ENCODE measurements around the gene UCK1. TPM values are rescaled to one million over a fixed set of nuclear protein-coding genes. Genes with fewer than 3 reads are reported as not detected.
A peak's percentile ranks its signal among the peaks of the same experiment; 100 is the strongest.

UCK1 gene
- total RNA-seq, 2 experiments from 2014 or later = 26.1 to 29.6 TPM

GRCh38 chr9:131545003-131545785, 14.1 kb upstream of the UCK1 start, which contains the start of gene PRRT1B:
TSS of gene PRRT1B (plus strand) at chr9:131545523. CDS start at chr9:131545616, 93 bp downstream.
- Mint-ChIP-seq H3K4me3 (no peak within 1 kb of the TSS), H3K27me3 (peaks cover 55% of the 10 kb centered on the region), H3K4me1 (peaks cover 13% of the 10 kb centered on the region), H3K36me3 (peaks cover 25% of the 10 kb centered on the region), H3K9me3 (ENCODE audit: low read depth) (peaks cover 23% of the 10 kb centered on the region), H3K27ac (no peak within 1 kb of the TSS)
- DNase-seq = no peak
- no peak for ATAC-seq
- CTCF ChIA-PET = interaction anchor here (0.6 to 0.9 kb wide), 2 partner anchors 20 to 63 kb away, joined by 3 read pairs; no protein-coding TSS in a partner anchor

GRCh38 chr9:131543141-131543540, 12.1 kb upstream of the UCK1 start:
- ATAC-seq = no peak
- peaks cover 35% of the 10 kb centered on the region for H3K27me3 Mint-ChIP-seq
- no peak overlapping the region for H3K27ac Mint-ChIP-seq
- H3K9me3 Mint-ChIP-seq (ENCODE audit: low read depth) = peaks cover 16% of the 10 kb centered on the region
- DNase-seq = no peak
- peaks cover 23% of the 10 kb centered on the region for H3K4me1 Mint-ChIP-seq
- CTCF ChIA-PET = no interaction called here
- H3K4me3 Mint-ChIP-seq = no peak overlapping the region
- H3K36me3 Mint-ChIP-seq = peaks cover 18% of the 10 kb centered on the region

- peak overlapping the region; percentile 70 for H3K27ac Mint-ChIP-seq
- CTCF ChIA-PET = interaction anchor here (0.6 to 2.1 kb wide), 2 partner anchors 36 to 52 kb away, joined by 3 to 4 read pairs; no protein-coding TSS in a partner anchor
- ATAC-seq (peak; percentile 60), DNase-seq (peak; percentile 59)
- peaks cover 11% of the 10 kb centered on the region for H3K36me3 Mint-ChIP-seq
- H3K4me1 Mint-ChIP-seq = peaks cover 25% of the 10 kb centered on the region
- peaks cover 4% of the 10 kb centered on the region for H3K27me3 Mint-ChIP-seq
- H3K4me3 Mint-ChIP-seq = no peak overlapping the region
- peaks cover 15% of the 10 kb centered on the region for H3K9me3 Mint-ChIP-seq (ENCODE audit: low read depth)
These were observed 8.3 kb upstream of the UCK1 start for GRCh38 chr9:131539223-131539923.

- CTCF ChIA-PET = interaction anchor here (2.1 kb wide), 1 partner anchor 53 kb away, joined by 4 read pairs; no protein-coding TSS in a partner anchor
- Mint-ChIP-seq H3K27me3 (no peaks in the 10 kb centered on the region), H3K4me1 (peaks cover 26% of the 10 kb centered on the region), H3K9me3 (ENCODE audit: low read depth) (peaks cover 7% of the 10 kb centered on the region), H3K27ac (no peak overlapping the region), H3K4me3 (no peak overlapping the region), H3K36me3 (peaks cover 2% of the 10 kb centered on the region)
- DNase-seq (no peak), ATAC-seq (no peak)
These were observed 6.9 kb upstream of the UCK1 start for GRCh38 chr9:131537946-131538345.

GRCh38 chr9:131534721-131535237, 3.7 kb upstream of the UCK1 start:
- ATAC-seq = no peak
- H3K27ac Mint-ChIP-seq = peak overlapping the region; percentile 64

GRCh38 chr9:131530546-131530919, 530 bp downstream of the UCK1 start:
- Mint-ChIP-seq H3K4me3 (peak overlapping the region; percentile 77), H3K27ac (peak overlapping the region; percentile 65), H3K36me3 (peaks cover 21% of the 10 kb centered on the region), H3K27me3 (no peaks in the 10 kb centered on the region), H3K4me1 (peaks cover 21% of the 10 kb centered on the region), H3K9me3 (ENCODE audit: low read depth) (no peaks in the 10 kb centered on the region)
- peak; percentile 31 for ATAC-seq
- no peak for DNase-seq
- CTCF ChIA-PET = no interaction called here

More at GRCh38 chr9:131534721-131535237, 3.7 kb upstream of the UCK1 start:
- H3K36me3 Mint-ChIP-seq = no peaks in the 10 kb centered on the region
- H3K4me3 Mint-ChIP-seq = no peak overlapping the region
- no peaks in the 10 kb centered on the region for H3K27me3 Mint-ChIP-seq
- no peak for DNase-seq
- H3K4me1 Mint-ChIP-seq = peaks cover 27% of the 10 kb centered on the region
- CTCF ChIA-PET = interaction anchor here (1.1 to 1.3 kb wide), 2 partner anchors 50 to 221 kb away, joined by 3 read pairs; no protein-coding TSS in a partner anchor
- peaks cover 2% of the 10 kb centered on the region for H3K9me3 Mint-ChIP-seq (ENCODE audit: low read depth)

- H3K27ac Mint-ChIP-seq = peak overlapping the region; percentile 67
- CTCF ChIA-PET = no interaction called here
- DNase-seq = no peak
- ATAC-seq = no peak
- peak overlapping the region; percentile 77 for H3K4me3 Mint-ChIP-seq
- no peaks in the 10 kb centered on the region for H3K9me3 Mint-ChIP-seq (ENCODE audit: low read depth)
- H3K36me3 Mint-ChIP-seq = peaks cover 21% of the 10 kb centered on the region
- H3K27me3 Mint-ChIP-seq = no peaks in the 10 kb centered on the region
- peaks cover 16% of the 10 kb centered on the region for H3K4me1 Mint-ChIP-seq
These were observed 1.2 kb downstream of the UCK1 start for GRCh38 chr9:131529597-131530545.

DNA sequence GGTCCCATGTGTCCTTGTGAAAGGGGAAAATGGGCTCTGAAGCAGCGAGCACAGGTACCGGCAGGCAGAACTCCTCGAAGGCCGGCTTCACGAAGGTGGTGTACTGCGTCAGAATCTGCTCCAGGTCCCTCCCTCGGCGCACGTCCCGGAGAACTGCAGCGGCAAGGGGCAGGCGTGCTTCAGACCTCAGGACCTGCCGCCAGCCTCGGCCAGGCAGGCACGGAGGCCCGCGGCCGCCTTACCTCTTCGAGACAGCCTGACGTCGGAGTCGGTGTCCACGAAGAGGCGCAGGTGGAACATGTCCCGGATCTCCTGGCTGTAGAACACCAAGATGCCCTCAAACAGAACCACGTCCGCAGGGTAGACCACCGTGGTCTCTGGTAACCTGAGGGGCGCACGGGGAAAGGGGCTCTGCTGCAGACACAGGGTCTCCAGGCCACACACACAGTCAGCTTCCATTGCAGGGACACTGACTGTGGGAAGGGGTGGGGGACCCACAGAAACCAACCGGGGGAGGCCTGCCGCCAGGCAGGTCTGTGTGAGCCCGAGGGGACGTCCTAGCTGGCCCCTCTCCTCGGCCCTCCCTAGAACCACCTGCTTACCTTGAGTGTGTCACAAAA, 2.1 kb downstream of the UCK1 start:
- Mint-ChIP-seq H3K27me3 (no peaks in the 10 kb centered on the region), H3K27ac (no peak overlapping the region), H3K9me3 (ENCODE audit: low read depth) (no peaks in the 10 kb centered on the region), H3K4me3 (peak overlapping the region; percentile 3), H3K36me3 (peaks cover 28% of the 10 kb centered on the region), H3K4me1 (peaks cover 10% of the 10 kb centered on the region)
- ATAC-seq = no peak
- CTCF ChIA-PET = no interaction called here
- DNase-seq = no peak

DNA sequence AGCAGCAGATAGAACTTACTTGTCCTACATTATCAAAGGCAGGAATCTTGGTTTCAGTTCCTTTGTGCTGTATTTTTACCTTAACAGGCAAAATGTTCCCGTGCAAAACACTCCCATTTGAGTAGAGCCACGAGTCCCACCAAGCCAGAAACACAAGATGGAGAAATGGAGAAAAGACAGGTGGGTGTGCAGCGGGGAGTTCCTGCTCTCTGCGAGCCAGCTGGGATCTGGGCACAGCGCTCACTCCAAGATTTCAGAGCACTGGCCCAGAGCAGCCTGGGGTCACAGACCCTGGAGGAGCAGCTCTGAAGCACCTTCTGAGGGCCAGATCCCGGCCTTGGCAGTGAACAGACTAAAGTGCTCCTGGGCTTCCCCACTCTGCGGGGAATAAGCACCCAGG, 2.9 kb downstream of the UCK1 start:
- Mint-ChIP-seq H3K27me3 (no peaks in the 10 kb centered on the region), H3K27ac (no peak overlapping the region), H3K9me3 (ENCODE audit: low read depth) (no peaks in the 10 kb centered on the region), H3K4me1 (peaks cover 10% of the 10 kb centered on the region), H3K4me3 (no peak overlapping the region), H3K36me3 (peaks cover 29% of the 10 kb centered on the region)
- ATAC-seq (no peak), DNase-seq (no peak)
- CTCF ChIA-PET = no interaction called here

- Mint-ChIP-seq H3K27ac (no peak overlapping the region), H3K9me3 (ENCODE audit: low read depth) (no peaks in the 10 kb centered on the region), H3K4me1 (peaks cover 10% of the 10 kb centered on the region), H3K4me3 (no peak overlapping the region), H3K36me3 (peaks cover 32% of the 10 kb centered on the region), H3K27me3 (no peaks in the 10 kb centered on the region)
- DNase-seq (no peak), ATAC-seq (no peak)
- CTCF ChIA-PET = no interaction called here
These were observed 5.2 kb downstream of the UCK1 start for GRCh38 chr9:131525643-131526565.

DNA sequence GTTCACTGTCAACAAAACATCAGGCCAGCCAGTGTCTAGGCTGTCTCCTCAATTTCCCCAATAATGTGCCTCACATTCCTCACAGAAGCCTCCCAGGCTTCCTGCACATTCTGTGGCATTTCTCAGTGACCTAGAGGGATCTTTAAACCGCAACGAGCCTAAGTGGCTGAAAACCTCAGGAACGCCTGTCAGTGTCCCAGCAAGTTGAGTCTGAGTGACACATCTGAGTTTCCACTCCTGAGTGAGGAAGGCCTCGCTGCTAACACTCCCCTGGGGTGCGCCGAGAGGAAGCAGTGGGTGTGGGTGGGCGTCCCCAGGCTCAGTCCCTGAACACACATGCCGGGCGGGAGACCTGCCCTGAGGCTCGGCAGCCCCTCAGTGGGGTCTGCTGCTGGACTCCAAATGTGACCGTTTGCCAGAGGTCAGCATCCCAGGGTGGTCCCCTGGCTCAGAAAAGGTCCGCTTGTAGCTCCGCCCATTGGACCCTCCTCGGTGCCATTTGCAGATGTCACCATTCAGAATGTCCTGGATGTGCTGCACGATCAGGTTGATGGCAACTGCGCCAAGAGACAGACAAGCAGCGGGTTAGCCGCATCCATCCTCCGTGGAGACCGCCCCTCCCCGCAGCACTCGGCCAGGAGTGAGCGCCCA, 6.3 kb downstream of the UCK1 start:
- H3K4me1 Mint-ChIP-seq = peaks cover 3% of the 10 kb centered on the region
- H3K9me3 Mint-ChIP-seq (ENCODE audit: low read depth) = no peaks in the 10 kb centered on the region
- no peaks in the 10 kb centered on the region for H3K27me3 Mint-ChIP-seq
- CTCF ChIA-PET = no interaction called here
- peaks cover 34% of the 10 kb centered on the region for H3K36me3 Mint-ChIP-seq
- H3K27ac Mint-ChIP-seq = no peak overlapping the region
- no peak overlapping the region for H3K4me3 Mint-ChIP-seq
- ATAC-seq (no peak), DNase-seq (no peak)

Measured in activated CD8-positive, alpha-beta memory T cell treated with anti-CD3 and anti-CD28 coated beads, Interleukin-2, amount 10 ng/mL, durations not matched to agents 7 days and 5 days (primary cell).